GM20000 (cell line): ENCODE results near the gene EPC2.

Source experiments
- DNase-seq: peaks from one replicate; pipeline ENCODE4 v3.0.0; 2012; ENCODE audit warnings: low spot score
- CTCF ChIP-seq: IDR thresholded peaks from 2 replicates; pipeline ENCODE4 v1.5.1; 2012; ENCODE audit warnings: mild to moderate bottlenecking, control low read depth; ENCODE audit errors: extremely low read depth, missing control alignments

Gene EPC2

GRCh38 chr2:148796735-148797512, 152.4 kb downstream of the EPC2 start:
- no peak for DNase-seq
- no peak for TF ChIP-seq CTCF

GRCh38 chr2:148802448-148803220, 158.1 kb downstream of the EPC2 start:
- no peak for DNase-seq
- no peak for TF ChIP-seq CTCF

- DNase-seq, result no peak
- no peak for TF ChIP-seq CTCF
Measured at GRCh38 chr2:148810081-148810480, 165.5 kb downstream of the EPC2 start.

- TF ChIP-seq CTCF, result no peak
- no peak for DNase-seq
Measured at GRCh38 chr2:148812306-148812705, 167.8 kb downstream of the EPC2 start.

GRCh38 chr2:148813603-148814065, 169.1 kb downstream of the EPC2 start:
- peak; percentile 85 for DNase-seq
- TF ChIP-seq CTCF, result no peak

GRCh38 chr2:148814143-148814859, 169.8 kb downstream of the EPC2 start:
- TF ChIP-seq CTCF, result no peak
- DNase-seq, result no peak
